CD4-positive, alpha-beta T cell treated with Interleukin-17A for 4 hours (primary cell): ENCODE results near the gene DCAF10.
"Not testable (repeated sequence)": the region's sequence is repeated elsewhere in the genome, so short reads cannot be mapped to it uniquely, and the experiment has no call there.

ENCODE experiments used
- DNase-seq: peaks from one replicate; pipeline ENCODE4 v3.0.0-alpha.2; 2020; ENCODE audit warnings: mixed read lengths

Gene DCAF10

DNA sequence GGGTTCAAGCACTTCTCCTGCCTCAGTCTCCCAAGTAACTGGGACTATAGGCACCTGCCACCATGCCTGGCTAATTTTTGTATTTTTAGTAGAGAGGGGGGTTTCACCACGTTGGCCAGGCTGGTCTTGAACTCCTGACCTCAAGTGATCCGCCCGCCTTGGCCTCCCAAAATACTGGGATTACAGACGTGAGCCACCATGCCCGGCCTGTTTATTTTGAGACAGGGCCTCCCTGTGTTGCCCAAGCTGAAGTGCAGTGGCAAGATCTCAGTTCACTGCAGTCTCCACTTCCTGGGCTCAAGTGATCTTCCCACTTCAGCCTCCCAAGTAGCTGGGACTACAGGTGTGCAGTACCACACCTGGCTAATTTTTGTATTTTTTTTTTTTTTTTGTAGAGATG is 109.2 kb downstream of the DCAF10 start:
- not testable (repeated sequence) for DNase-seq

DNA sequence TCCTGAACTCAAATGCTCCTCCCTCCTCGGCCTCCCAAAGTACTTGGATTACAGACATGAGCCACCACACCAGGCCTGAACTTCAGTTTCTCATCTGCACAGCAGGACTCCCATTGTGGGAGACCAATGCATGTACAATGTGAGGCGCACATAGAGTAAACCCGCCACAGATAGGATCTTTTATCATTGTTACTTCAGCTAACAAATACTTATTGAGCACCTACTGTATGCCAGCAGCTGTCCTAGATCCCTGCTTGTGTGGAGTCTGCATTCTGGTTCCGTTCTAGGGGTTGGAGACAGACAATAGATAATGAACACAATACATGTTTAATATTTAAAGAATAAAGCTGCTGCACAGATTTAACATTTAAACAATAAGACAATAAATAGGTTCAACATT is 109.7 kb downstream of the DCAF10 start:
- DNase-seq, result no peak

DNA sequence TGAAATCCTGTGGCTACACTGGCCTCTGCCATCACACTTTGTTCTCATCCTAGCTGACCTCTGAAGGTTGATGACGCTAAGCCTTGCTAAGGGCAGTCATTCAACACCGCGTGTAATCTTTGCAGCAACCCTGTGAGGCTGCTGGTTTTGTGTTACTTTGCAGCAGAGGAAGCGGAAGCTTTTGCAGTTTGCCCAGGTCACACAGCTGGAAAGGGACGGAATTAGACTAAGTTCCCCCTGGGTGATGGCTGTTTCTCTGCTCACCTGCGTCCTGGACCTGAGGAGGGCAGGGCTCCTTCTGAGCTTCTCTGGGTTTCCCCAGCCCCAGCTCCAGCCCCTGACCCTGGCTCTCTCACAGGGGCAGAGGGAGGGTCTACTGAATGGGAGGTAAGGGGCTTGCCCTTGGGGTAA is 110.7 kb downstream of the DCAF10 start:
- DNase-seq, result no peak

DNA sequence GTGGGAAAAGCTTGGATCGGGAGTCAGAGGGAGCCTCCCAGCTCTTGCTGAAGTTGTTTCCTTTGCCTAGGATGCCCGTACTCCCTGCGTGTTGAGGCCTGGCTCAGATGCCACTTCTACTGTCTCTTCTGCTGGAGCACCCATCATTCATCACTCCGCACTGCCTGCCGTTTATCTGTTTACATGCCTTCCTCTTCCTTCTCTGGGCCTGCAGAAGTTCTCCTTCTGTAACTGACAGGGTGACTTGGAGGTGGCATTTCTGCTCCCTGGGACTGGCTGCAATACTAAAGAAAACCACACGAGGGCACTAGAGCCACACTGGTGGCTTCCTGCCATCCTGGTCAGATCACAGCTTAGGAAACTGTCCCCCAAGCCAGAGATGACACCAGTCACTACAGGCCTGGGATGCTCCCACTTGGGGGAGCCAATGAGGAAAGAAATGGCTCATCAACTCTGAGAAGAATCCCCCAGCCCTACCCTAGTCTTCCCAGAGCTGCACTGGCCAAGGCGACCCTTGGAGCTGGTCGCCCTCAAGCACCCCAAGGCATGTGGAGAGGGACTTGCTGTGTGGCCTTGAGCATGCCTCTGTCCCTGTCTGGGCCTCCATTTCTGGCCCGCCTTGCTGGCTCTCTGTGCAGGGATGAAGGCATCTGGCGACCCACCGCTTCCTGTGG is 113.0 kb downstream of the DCAF10 start:
- DNase-seq, result peak; percentile 84

DNA sequence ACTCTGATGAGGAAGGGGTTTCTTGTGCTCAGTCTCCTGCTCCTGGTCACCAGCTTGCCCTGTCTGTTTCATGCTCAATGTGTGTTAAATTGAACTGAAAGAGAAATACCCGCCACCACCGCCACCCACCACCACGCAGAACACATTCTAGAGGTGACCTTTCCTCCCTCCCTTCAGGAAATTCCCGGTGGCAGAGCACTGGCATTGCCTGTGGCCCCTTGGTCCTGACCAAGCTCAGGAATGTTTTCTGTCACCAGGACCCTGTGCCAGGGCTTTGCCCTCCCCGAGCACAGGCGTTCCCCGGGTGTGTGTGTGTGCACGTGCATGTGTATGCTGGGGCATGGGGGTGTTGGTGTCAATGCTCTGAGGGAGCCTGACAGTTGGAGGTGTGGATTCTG is 113.6 kb downstream of the DCAF10 start:
- no peak for DNase-seq

DNA sequence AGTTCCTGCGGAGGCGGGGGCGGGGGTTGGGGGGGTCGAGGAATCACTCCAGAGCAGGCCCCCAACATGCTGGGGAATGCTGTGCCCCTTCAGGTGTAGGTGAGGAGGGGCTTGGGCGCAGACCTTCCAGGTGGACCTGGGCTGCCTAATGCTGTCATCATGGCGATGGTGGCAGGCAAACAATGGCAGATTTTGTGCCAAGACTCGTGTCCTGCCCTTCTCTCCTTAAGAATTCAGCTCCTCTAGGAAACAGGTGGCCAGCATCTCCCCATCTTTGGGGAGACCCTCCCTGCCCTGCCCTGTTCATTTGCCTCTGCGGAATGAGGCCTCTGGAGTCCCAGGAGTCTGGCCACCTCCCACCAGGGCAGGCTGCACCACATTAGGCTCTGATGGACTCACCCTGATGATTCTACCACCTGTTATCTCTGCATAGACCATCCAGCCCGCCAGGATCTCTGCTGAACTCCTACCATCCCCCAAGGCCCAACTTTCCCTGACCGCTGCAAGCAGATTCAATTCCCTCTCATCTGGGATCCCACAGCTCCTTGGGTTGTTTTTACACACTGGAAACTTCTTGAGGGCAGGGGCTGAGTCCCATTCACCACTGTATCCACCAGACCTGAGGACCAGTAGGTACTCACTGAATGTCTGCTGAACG is 114.2 kb downstream of the DCAF10 start:
- no peak for DNase-seq

DNA sequence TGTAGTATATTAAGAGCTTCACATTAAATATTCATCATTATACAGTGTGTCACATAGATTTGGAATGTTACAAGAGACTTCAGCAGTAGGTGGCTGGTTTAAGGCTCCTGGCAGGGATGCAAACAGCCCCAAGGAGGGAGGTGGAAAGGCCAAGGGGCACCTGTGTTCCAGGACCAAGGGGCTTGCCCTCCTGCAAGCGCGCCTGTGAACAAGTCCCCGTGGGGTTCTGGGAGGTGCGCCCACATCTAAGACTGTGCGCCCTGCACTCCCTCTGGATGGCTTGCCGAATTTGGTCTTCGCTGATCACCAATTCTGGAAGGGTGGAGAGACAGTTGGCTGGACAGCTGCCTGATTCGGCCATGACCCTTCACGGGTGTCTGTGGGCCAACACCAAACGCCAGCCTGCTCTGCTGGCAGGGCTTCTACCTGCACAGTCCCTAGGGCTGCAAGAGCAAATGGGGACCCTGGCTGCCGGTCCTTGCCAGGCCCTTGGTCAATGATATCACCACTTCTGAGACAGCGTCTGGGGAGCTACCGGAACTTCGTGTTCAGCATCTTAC is 115.4 kb downstream of the DCAF10 start:
- no peak for DNase-seq

DNA sequence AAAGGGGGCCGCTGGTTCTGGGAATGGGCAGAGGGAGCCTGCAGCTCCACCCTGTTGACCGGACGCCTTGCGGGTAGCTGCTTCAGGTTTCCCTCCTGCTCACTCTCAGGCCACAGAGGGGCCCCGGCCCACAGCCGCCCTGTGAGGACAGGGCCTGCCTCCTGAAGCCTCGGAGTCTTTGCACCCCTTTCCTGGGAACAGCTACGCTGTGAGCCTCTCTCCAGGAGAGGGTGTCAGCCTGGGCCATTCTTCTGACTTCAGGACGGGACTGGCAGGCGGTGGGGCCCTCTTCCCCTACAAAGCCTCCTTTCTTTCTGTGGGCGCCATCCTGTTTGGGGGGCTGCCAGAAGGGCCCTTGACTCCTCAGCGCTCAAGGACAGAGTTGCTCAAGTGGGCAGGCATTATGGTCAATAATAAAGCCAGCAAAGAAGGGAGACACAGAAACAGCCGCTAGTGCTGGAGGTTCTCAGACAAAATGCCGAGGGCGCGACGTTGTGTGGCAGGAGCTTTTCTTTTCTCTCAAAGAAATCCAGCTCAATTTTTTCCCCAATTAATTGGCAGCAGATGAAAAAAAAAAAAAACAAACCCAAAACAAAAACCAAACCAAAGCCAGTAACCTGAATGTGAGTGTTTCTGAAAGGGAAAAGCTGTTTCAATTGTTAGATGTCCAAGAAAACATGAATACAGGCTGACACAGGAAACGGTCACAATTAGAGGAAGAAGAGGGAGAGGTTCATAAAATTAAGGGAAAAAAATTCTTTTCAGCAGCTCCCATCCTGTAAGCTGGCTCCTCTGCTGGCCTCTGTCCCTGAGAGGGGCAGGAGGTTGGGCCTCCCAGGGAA is 116.1 kb downstream of the DCAF10 start:
- DNase-seq, result no peak
